GM21737 (cell line): ENCODE data around the gene DUOXA1.
"Not testable (repeated sequence)": the region's sequence is repeated elsewhere in the genome, so short reads cannot be mapped to it uniquely, and the experiment has no call there.

ENCODE experiments used
- ATAC-seq: cut with Tn5 transposase; IDR thresholded peaks from one replicate; pipeline ENCODE4 v1.9.1; 2021; ENCODE audit warnings: mild to moderate bottlenecking, moderate library complexity; ENCODE audit not compliant: unreplicated experiment

The DUOXA1 gene

DNA sequence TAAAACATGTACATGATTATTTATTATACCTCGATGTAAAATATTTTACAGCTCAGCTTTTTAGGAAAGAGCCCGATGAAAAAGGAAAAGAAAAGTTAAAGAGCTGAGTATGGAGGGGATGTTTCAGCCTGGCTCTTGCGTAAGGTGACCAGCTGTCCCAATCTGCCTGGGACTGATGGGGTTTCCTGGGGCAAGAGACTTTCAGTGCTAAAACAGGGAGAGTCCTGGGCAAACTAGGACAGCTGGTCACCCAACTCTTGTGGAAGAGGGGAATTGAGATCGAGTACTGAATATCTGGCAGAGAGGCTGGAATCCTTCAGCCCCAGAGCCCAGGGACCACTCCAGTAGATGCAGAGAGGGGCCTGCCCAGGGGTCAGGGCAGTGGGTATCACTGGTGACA is 36.7 kb downstream of the DUOXA1 start:
- ATAC-seq: no peak

DNA sequence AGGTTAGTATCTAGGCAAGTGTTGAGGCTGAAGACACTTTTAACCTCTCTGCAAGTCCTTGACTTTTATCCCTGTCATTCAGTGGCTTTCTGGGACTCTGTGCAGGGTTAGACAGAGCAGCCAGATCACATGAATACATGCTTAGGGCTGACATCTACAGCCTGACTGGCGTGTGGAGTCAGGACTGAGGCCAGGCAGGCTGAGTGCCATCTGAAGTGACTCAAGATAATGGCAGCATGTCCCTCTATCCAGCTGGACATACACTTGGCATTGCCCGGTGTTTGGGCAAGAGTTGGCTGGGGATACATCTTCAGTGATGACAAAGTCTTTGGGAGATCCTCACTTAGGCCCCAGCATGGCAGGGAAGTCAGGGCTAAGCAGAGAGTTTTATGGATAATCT is 38.1 kb downstream of the DUOXA1 start:
- ATAC-seq: no peak

DNA sequence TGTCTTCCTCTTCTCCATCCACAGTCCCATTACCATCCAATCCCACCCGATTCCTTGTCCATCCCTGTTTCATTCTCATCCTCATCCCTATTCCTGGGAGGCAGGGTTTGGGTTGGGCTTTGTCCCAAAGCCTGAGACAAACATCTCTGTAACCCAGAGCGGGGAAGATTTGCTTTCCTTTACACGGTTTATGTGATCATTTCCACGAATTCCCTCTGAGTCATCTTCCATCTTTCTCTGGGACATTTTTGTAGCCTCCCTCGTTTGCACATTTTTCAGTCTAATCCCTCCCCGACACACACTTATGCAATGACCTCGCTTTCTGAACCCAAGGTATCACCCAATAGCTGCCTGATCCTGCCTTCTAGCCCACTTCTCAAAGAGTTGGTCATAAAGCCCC is 38.5 kb downstream of the DUOXA1 start:
- no peak for ATAC-seq

DNA sequence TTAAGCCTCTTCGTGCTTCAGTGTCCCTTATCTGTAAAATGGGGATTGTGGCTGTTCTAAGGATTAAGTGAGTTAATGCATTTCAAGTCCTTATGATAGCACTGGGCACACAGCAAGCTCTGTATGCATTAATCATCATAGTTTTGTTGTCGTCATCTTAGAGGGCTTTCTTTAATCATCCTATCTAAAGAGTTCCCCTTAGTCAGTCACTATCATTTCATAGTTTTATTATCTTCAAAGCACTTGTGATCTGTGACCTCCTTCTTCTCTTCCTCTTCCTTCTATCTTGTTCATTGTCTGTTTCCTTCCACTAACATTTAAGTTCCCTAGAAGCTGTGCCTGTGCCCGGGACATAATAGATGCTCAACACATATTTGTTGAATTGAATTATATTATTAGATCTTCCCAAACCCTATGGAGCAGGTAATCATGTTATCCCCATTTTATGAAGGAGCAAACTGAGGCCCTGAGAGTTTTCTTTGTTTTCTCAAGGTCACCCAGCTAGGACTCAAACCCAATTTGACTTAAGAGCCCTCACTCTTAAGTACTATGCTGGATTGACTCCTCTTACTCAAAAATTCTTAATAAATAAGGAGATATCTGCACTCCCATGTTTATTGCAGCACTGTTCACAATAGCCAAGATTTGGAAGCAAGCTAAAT is 39.8 kb downstream of the DUOXA1 start:
- no peak for ATAC-seq

DNA sequence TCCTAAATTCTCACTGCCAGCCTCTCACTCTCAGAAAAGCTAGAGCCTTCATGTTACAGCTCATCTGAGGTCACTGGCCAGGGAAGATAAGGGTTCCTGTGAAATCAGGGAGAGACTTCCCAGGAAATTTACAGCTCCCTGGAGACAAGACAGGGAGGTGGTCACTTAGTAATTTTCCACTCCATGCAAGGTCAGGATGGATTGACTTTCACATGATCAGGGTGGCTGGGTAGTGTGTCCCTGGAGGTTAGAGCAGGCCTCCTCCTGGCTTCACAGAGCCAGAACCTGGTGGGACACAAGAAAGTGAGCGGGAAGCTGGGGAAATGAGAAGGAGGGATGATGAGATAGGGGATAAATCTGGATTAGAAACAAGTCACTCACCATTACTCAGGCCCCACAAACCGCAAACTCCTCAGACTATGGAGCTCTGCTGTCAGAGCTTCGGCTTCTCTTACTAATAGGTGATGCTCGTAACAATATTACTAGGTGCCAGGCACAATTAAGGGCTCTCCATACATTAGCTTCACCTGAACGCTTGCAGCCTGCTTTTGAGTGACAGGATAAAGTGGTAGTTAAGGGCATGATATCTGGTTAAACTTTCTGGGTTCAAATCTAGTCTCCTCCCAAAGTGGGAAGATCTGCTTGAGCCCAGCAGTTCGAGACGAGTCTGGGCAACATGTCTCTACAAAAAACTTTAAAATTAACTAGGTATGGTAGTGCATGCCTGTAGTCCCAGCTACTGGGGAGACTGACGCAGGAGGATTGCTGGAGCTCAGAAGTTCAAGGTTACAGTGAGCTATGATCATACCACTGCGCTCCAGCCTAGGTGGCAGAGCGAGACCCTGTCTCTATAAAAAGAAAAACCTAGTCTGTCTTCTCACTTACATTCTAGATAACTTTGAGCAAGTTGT is 40.6 kb downstream of the DUOXA1 start:
- no peak for ATAC-seq

DNA sequence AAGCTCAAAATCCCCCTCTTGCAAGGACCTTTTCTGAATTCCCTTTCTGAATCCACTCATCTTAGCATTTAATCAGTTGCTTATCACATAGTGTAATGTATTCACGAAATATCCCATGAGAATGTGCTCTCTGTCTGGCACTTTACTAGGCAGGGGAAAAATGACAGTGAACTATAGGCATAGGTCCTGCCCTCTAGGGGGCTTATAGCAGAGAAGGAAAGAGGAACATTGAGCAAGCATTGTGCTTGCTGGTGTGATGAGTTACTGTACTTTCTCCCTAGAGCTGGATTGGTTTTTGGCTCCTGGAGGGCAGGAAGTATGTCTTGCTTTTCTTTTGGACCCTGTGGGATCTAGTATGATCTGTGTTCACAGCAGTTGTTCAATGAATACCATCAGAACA is 42.2 kb downstream of the DUOXA1 start:
- no peak for ATAC-seq

DNA sequence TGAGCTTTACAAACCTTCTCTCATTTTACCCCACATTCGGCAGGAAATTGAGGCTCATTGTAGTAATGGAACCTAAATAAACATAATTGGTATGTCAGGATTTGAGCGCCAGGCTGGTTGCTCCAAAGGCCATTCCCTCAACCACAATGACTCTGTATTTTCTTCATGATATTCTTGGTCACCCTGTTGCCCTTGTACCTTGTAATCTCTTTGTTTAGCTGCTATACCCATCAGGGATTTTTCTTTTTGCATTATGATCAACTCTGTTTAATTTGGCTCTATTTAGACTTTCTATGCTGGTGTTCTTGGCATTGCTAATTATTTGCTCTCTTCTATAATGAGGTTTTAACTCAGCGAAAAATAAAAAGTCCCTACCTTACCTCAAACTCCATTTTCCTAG is 45.5 kb downstream of the DUOXA1 start:
- no peak for ATAC-seq

DNA sequence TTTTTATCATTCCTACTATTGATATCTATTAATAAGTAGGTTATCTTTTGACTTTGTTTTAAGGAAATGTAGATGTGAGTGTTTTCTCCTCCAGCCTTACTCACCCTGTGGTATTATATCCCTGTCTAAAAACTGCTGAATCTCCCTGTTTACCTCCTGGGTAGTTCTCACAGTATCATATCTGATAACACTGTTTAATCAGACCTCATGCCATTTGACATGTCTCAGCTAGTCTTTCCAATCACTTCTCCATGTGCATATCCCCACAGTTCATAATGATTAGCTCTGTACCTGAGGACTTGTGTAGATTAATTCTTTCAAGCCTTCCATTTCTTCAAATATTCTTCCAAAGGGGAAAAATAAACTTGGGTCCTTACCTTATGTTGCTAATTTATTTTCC is 46.5 kb downstream of the DUOXA1 start:
- ATAC-seq: no peak

DNA sequence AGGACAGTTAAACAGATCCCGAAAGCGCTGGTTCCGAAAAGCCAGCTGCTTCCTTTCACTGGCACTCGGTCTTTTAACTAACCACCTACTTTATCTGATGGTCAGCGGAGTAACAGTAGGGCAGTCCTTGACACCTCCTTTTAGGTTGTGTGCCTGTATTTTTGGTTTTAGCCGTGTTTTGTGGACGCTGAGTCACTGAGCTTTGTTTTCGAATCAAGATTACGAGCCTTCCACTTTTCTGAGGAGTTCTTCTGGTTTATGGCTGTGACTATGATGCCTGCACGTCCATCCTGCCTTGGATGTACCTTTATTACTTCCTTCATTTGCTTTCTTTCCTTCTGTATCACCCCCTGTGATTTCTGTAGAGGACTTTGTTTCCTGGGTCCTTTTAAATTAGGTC is 47.3 kb downstream of the DUOXA1 start:
- ATAC-seq: not testable (repeated sequence)

DNA sequence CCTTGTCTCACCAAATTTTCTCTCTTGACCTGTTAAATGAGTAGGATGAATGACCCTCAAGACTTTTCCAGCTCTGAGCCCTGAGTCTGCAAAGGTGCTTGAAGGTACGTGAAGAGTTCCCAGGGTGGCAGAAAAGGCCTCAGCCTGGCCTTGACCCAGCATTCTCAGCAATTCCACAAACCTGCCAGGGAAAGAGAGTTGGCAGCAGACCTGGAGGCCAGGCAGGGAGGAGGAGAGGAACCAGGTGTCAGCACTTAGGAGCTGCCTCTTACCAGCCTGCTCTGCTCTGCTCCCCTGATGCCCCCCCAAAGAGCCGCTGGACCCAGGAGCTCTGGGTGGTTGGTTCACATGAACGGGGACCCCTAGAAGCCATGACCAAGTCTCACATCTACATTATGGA is 49.1 kb downstream of the DUOXA1 start:
- ATAC-seq: not testable (repeated sequence)

DNA sequence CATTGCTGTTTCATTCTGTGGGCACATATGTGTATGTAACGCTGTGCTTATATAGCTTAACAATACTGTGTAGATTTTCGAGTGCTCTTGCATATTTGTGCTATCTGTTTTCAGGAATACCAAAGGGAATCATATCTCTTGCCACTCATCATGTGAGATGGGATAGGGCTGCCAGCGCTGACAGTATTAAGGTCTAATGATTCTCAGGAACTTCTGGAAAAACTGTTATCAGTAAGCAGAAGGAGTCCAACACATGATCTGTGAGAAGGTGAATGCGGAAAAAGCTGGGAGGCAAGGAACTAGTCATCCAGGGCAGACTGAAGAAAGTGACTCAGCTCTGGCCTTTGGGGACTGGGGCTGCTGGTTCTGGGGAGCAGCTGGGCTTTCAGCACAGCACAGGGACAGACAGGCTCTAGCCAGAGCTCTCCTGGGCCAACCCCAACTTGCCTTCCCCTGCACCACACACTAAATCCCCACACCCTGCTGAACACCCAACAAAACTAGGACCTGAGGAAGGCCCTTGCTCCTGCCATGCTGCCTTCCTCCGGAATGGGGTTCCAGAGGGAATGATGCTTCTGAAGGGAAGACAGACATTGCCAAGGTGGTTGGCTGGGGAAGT is 49.9 kb downstream of the DUOXA1 start:
- ATAC-seq: not testable (repeated sequence)

DNA sequence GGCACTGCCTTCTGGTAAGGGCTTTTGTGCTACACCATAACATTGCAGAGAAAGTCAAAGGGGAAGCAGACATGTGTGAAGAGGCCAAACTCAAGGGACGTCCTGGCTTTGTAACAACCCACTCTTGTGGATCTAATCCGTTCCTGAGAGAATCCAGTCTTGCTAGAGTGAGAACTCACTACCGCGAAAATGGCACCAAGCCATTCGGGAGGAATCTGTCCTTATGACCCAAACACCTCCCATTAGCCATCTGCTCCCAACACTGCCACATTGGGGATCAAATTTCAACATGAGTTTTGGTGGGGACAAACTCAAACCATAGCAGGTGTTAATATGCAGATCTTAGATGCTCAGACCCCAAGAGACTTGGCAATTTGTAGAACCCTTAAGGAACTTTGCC is 50.5 kb downstream of the DUOXA1 start:
- not testable (repeated sequence) for ATAC-seq

DNA sequence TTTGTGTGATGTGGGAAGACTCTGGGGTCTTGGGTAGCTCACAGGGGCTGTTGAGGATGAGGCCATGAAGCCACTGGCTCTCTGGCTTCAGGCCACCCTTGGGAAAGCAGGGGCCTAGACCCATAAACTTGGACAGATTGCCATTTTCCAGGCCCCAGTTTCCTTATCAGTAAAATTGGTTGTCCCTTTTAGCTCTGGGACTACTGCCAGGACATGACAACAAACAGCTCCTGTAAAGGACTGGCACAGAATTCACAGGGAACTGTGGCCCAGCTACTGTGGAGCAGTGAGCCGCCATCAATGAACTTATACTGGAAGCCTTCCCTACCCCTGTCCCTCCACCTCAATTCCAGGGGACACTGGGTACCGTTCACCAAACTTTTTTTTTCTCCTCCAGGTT is 52.3 kb downstream of the DUOXA1 start:
- ATAC-seq: not testable (repeated sequence)

DNA sequence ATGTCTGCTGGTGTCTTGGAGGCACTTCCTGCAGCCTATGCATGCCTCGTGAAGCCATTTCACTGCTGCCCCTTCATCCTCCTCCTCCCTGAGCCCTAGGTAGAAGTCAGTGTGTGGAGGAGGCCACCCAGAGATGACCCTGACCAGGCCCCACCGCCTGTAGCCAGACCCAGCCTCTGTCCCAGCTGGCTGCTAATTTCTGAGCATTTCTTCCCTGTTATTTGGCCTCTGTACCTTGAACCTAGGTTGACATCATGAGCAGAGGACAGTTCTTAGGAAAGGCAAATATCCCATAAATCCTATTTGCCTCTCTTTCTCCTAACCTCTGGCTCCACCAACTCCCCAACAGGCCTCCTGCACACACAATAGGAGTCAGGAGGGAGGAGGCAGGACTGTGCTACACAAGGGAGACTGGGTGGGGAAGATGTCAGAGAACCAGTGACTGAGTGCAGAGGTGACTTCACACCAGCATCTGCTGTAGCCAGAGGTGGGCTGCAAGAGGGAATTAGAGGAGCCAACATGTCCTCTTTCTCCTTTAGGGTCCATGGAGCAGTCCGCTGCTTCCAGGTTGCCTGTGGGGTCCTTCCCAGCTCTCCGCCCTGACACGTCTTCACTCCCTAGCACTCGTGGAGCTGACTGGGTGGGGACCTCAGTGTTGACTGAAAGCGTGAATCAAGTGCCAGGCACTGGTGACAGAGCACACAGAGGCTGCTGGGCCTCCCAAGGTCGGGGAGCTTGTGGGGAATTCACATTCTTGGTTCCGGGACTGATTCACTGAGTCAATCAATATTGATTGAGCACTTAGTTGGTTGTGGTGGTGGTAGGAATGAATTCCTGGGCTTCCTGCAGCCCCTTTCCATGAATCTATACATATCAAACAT is 54.0 kb downstream of the DUOXA1 start:
- ATAC-seq: not testable (repeated sequence)

DNA sequence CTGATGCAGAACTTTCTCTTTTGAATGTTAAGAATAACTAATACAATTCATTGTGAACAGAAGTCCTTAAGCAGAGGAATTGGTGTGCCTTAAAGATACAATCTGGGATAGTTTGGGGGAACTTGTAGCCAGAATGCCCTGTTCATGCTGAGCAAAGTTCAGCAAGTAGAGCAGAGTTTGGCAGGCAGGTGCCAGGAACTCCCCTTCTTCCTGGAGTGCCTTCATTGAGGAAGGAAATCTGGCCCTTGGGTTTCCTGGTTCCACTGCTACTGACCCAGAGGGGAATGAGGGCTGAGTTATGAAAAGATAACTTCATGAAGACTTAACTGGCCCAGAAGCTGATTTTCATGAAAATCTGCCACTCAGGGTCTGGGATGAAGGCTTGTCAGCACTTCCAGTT is 56.1 kb downstream of the DUOXA1 start:
- ATAC-seq: not testable (repeated sequence)

DNA sequence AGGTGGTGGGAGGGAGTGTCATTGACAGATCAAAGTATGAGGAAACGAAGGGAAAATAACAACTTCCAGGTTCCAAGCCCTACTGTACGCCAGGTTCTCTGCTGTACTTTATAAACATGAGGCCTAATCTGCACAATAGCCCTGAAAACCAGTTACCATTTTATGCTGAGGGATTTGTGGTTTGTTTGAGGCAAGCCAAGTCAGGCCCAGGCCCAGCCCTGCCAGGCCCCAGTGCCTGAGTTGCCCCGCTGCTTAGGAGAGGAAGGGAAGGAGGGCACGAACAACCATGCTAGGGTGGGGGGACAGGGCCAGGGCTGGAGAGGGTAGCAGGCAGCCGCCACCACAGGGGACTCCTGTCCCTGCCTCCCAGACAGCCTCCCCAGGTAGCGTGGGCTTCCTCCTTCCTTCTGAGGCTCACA is 59.7 kb downstream of the DUOXA1 start:
- ATAC-seq: not testable (repeated sequence)
